Measurements from ENCODE around the gene FAM170B.

- TF ChIP-seq CTCF (conservative IDR thresholded peaks at IDR 0.05; ENCODE audit: low read depth, low read length) (no peak), SMC3 (IDR thresholded peaks at IDR 0.05; ENCODE audit: low read depth, low read length) (no peak), RCOR1 (IDR thresholded peaks at IDR 0.05; ENCODE audit: insufficient replicate concordance, low read length) (no peak), CEBPB (IDR thresholded peaks at IDR 0.05; ENCODE audit: low read depth, low read length) (no peak), POLR2A (IDR thresholded peaks at IDR 0.05; ENCODE audit: low read depth, low read length) (no peak), MXI1 (IDR thresholded peaks at IDR 0.05; ENCODE audit: borderline replicate concordance, low read depth, low read length) (no peak), BHLHE40 (IDR thresholded peaks at IDR 0.05; ENCODE audit: low read depth, low read length) (no peak), RAD21 (IDR thresholded peaks at IDR 0.05; ENCODE audit: low read length) (no peak), MAZ (IDR thresholded peaks at IDR 0.05; ENCODE audit: borderline replicate concordance, low read depth, low read length) (no peak), ELK1 (IDR thresholded peaks at IDR 0.05; ENCODE audit: borderline replicate concordance, low read depth, low read length) (no peak), USF2 (IDR thresholded peaks at IDR 0.05; ENCODE audit: low read depth, low read length) (no peak), NFE2L2 (IDR thresholded peaks at IDR 0.05; ENCODE audit: low read depth, low read length) (no peak), FOS (IDR thresholded peaks at IDR 0.05; ENCODE audit: low read depth, low read length) (no peak)
Observed at GRCh38 chr10:49110684-49111319, 23.0 kb downstream of the FAM170B start.

Data from IMR-90 (cell line).